CD4-positive, alpha-beta memory T cell (primary cell): ENCODE results near the gene SMIM26. TPM values are rescaled to one million over a fixed set of nuclear protein-coding genes. Genes with fewer than 3 reads are reported as not detected.
A peak's percentile ranks its signal among the peaks of the same experiment; 100 is the strongest.

Experiments used
- CTCF ChIA-PET: fragments of 350-600 bp; sonication (Branson Sonifier 250); formaldehyde crosslinking; loops from one replicate; lab custom pipeline; 2021; ENCODE audit warnings: inconsistent platforms; ENCODE audit not compliant: partially characterized antibody; lab: Charles Lee
- POLR2A ChIA-PET: fragments of 350-600 bp; sonication (Branson Sonifier 250); formaldehyde crosslinking; loops from one replicate; lab custom pipeline; 2021; ENCODE audit not compliant: partially characterized antibody; lab: Charles Lee
- DNase-seq, 5 donors: peaks; one replicate each; pipeline versions ENCODE4 v3.0.0 to v3.0.0-alpha.2; 2020 to 2022; ENCODE audit warnings: mixed read lengths in 1 of 5
- H3K27ac ChIP-seq: one replicate; pipeline ENCODE4 v1.7.0; 2013; ENCODE audit warnings: low read depth, low read length
- H3K27me3 ChIP-seq: 2 replicates; pipeline ENCODE4 v1.7.0; 2013; ENCODE audit warnings: mild to moderate bottlenecking, low read length, moderate library complexity; ENCODE audit not compliant: insufficient read depth
- H3K36me3 ChIP-seq: 2 replicates; pipeline ENCODE4 v1.7.0; 2013; ENCODE audit warnings: mild to moderate bottlenecking, low read length, moderate library complexity; ENCODE audit not compliant: insufficient read depth
- H3K4me1 ChIP-seq: 2 replicates; pipeline ENCODE4 v1.7.0; 2013; ENCODE audit warnings: mild to moderate bottlenecking, low read length, moderate library complexity; ENCODE audit not compliant: insufficient read depth
- H3K4me3 ChIP-seq, 2 donors: one replicate each; pipeline ENCODE4 v1.7.0; 2013; ENCODE audit warnings: low read length in 2 of 2, mild to moderate bottlenecking in 1 of 2
- H3K9me3 ChIP-seq, 2 donors: one replicate each; pipeline ENCODE4 v1.7.0; 2013; ENCODE audit warnings: low read length in 2 of 2, control low read depth in 1 of 2; ENCODE audit not compliant: control insufficient read depth in 1 of 2
- H3K27ac Mint-ChIP-seq, 7 donors: one replicate each; pipeline ENCODE4 v1.8.0; 2020 to 2021; ENCODE audit warnings: mixed read lengths in 7 of 7, mild to moderate bottlenecking in 6 of 7, inconsistent platforms in 3 of 7, moderate library complexity in 3 of 7
- H3K27me3 Mint-ChIP-seq, 2 donors: one replicate each; pipeline ENCODE4 v1.8.0; 2020 to 2021; ENCODE audit warnings: mixed read lengths in 2 of 2
- H3K36me3 Mint-ChIP-seq, 2 donors: one replicate each; pipeline ENCODE4 v1.8.0; 2020 to 2021; ENCODE audit warnings: mixed read lengths in 2 of 2, inconsistent platforms in 1 of 2, mild to moderate bottlenecking in 1 of 2
- H3K4me1 Mint-ChIP-seq, 4 donors: one replicate each; pipeline ENCODE4 v1.8.0; 2020 to 2021; ENCODE audit warnings: mixed read lengths in 4 of 4, mild to moderate bottlenecking in 1 of 4
- H3K4me3 Mint-ChIP-seq, 8 donors: one replicate each; pipeline ENCODE4 v1.8.0; 2020 to 2021; ENCODE audit warnings: mixed read lengths in 8 of 8, mild to moderate bottlenecking in 7 of 8, moderate library complexity in 6 of 8, inconsistent platforms in 3 of 8
- H3K9me3 Mint-ChIP-seq, 8 donors: one replicate each; pipeline ENCODE4 v1.8.0; 2020 to 2021; ENCODE audit warnings: mixed read lengths in 8 of 8, mild to moderate bottlenecking in 5 of 8, inconsistent platforms in 3 of 8, moderate library complexity in 1 of 8
- intact Hi-C: fragments of 100-400 bp; cut with micrococcal nuclease; formaldehyde crosslinking; loops from one replicate; pipeline ENCODE4 v1.15.1; 2023
- polyA plus RNA-seq, 2 donors: library from polyadenylated mRNA; unstranded; fragments of 300-500 nt; fragmentation: Illumina TruSeq; gene quantifications; one replicate each; pipeline ENCODE4 v1.2.3, GENCODE V29; 2021
- total RNA-seq, 2 experiments: library from RNA; stranded (reverse); gene quantifications; one replicate each; pipeline ENCODE4 v1.2.3, GENCODE V29; 2021

Gene SMIM26
- total and polyA plus RNA-seq, 4 experiments from 2014 or later: 60.2 to 233 (median 125) TPM

DNA sequence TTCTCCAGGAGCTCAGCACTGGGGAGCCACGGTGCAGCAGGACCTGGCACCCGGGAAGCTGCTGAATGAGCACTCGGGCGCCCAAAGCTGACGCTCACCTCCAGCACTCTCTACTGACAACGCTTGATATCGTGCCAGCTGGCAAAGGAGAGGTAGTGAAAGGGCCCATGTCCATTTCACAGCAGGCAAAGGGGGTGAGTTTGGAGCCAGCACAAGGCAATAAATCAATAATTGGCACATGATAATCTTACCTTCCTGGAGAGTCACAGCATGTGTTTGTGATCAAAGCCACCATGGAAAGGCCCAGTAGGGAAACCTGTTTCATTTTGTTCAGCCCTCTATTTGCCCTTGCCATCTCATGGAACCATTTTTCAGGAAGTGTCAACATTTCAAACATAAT is 23.3 kb upstream of the SMIM26 start:
- no peak overlapping the region for H3K4me3 Mint-ChIP-seq
- H3K9me3 Mint-ChIP-seq: no peaks in the 10 kb centered on the region
- H3K9me3 ChIP-seq: no peaks in the 10 kb centered on the region
- no peak overlapping the region for H3K27ac ChIP-seq
- no peaks in the 10 kb centered on the region for H3K4me1 ChIP-seq
- no peak overlapping the region for H3K4me3 ChIP-seq
- intact Hi-C loops: no loop called here
- peaks cover 52 to 74% of the 10 kb centered on the region in 2 donors for H3K36me3 Mint-ChIP-seq
- POLR2A ChIA-PET: no interaction called here
- peak overlapping the region in 1 of 7 donors; percentile 7 for H3K27ac Mint-ChIP-seq
- H3K4me1 Mint-ChIP-seq: peaks cover 0 to 2% (median 0%) of the 10 kb centered on the region in 4 donors
- DNase-seq: no peak
- H3K36me3 ChIP-seq: peaks cover 49% of the 10 kb centered on the region
- no peaks in the 10 kb centered on the region for H3K27me3 Mint-ChIP-seq
- no peaks in the 10 kb centered on the region for H3K27me3 ChIP-seq
- CTCF ChIA-PET: no interaction called here

DNA sequence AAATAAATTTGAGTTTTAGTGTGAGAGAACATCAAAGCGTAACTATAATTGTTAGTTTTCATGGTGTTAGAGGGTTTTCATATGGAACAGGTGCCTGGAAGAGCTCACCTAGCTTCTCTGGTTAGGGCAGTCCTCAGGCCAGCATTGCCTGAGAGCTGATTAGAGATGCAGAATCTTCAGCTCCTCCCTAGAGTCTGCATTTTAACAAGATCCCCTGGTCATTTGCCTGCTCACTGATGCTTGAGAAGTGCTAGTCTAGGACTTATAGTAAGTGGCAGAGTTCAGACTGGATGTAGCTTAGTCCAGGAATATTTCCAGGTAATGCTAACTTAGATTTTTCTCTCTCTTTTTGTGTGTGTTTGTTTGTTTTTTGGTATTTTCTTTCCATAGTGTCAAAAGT is 21.7 kb upstream of the SMIM26 start:
- Mint-ChIP-seq H3K4me3 (no peak overlapping the region), H3K27ac (peak overlapping the region in 3 of 7 donors; percentile 14 to 77 (median 77)), H3K36me3 (peaks cover 46 to 74% of the 10 kb centered on the region in 2 donors), H3K4me1 (no peaks in the 10 kb centered on the region), H3K27me3 (no peaks in the 10 kb centered on the region), H3K9me3 (no peaks in the 10 kb centered on the region)
- POLR2A ChIA-PET: no interaction called here
- CTCF ChIA-PET: no interaction called here
- no peak for DNase-seq
- no peaks in the 10 kb centered on the region for H3K9me3 ChIP-seq
- H3K4me1 ChIP-seq: no peaks in the 10 kb centered on the region
- H3K27me3 ChIP-seq: no peaks in the 10 kb centered on the region
- H3K27ac ChIP-seq: no peak overlapping the region
- no peak overlapping the region for H3K4me3 ChIP-seq
- intact Hi-C loops: no loop called here
- H3K36me3 ChIP-seq: peaks cover 49% of the 10 kb centered on the region

DNA sequence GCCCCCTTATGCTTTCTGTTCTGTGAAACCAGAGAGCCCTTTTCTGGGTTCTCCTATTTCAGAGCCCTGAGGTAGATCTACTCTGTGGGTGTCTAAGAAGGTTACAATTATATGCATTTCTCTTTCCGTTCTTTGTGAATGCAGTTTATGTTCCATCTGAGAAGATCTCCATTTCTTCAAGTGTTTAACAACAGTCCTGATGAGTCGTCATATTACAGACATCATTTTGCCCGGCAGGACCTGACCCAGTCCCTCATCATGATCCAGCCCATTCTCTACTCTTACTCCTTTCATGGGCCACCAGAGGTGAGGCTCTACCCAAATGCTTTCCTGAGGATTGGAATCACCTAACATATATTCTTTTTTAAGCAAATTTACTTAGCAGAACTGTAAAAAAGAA is 18.8 kb upstream of the SMIM26 start:
- Histone ChIP-seq H3K36me3 (peaks cover 46% of the 10 kb centered on the region), H3K27ac (no peak overlapping the region), H3K4me1 (no peaks in the 10 kb centered on the region), H3K27me3 (no peaks in the 10 kb centered on the region), H3K4me3 (no peak overlapping the region), H3K9me3 (no peaks in the 10 kb centered on the region)
- intact Hi-C loops: no loop called here
- ChIA-PET CTCF (interaction anchor here (1.0 kb wide), 1 partner anchor 900 kb away, joined by 3 read pairs; no protein-coding TSS in a partner anchor), POLR2A (interaction anchor here (0.6 kb wide), 1 partner anchor 36 kb away, joined by 3 read pairs; no protein-coding TSS in a partner anchor)
- peaks cover 36 to 67% of the 10 kb centered on the region in 2 donors for H3K36me3 Mint-ChIP-seq
- H3K27me3 Mint-ChIP-seq: no peaks in the 10 kb centered on the region
- peak overlapping the region in 2 of 7 donors; percentile 10 to 70 for H3K27ac Mint-ChIP-seq
- no peaks in the 10 kb centered on the region for H3K4me1 Mint-ChIP-seq
- no peak overlapping the region for H3K4me3 Mint-ChIP-seq
- no peaks in the 10 kb centered on the region for H3K9me3 Mint-ChIP-seq
- DNase-seq: no peak

DNA sequence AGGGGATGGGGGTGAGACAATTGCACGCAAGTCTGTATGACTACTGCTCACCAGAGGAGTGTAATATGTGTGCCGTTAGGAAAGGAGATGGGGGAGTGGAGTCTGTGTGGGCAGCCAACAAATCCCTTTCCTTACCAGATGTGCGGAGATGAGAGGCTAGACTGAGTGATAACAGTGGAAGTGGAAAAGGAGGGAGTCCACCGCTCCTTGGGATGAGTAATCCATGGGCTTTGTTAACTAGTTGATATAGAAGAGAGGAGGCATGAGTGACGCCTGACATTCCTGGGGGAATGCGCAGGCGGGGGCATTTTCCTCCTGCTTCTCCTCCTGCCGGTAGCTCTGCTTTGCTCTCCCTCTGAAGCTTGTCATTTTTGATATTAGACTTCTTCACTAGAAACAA is 13.5 kb upstream of the SMIM26 start:
- no peak overlapping the region for H3K27ac ChIP-seq
- Mint-ChIP-seq H3K27me3 (no peaks in the 10 kb centered on the region), H3K4me1 (no peaks in the 10 kb centered on the region), H3K36me3 (peaks cover 48 to 67% of the 10 kb centered on the region in 2 donors), H3K9me3 (peaks cover 0 to 3% (median 0%) of the 10 kb centered on the region in 8 donors), H3K4me3 (no peak overlapping the region), H3K27ac (no peak overlapping the region)
- no peaks in the 10 kb centered on the region for H3K4me1 ChIP-seq
- H3K4me3 ChIP-seq: no peak overlapping the region
- no peaks in the 10 kb centered on the region for H3K9me3 ChIP-seq
- POLR2A ChIA-PET: no interaction called here
- intact Hi-C loops: no loop called here
- no peak for DNase-seq
- no peaks in the 10 kb centered on the region for H3K27me3 ChIP-seq
- CTCF ChIA-PET: no interaction called here
- peaks cover 46% of the 10 kb centered on the region for H3K36me3 ChIP-seq

DNA sequence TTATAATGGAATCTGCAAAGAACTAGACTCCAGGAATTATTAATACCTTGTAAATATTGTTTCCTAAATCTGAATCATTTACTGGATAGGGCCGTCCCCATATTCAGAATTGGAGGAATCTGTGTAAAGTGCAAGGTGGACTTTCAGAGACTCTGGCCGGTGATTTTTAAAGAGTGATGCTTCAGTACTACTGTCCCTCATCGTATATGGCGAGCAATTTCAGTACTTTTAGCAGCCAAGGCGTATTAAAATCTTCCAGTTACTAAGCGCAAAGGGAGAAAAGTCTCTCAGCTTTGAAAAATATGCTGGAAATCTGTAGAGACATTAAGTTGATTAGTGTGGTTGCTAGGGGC is 483 bp downstream of the SMIM26 start:
- no peaks in the 10 kb centered on the region for H3K9me3 ChIP-seq
- DNase-seq: no peak
- H3K27ac ChIP-seq: peak overlapping the region; percentile 96
- peaks cover 13% of the 10 kb centered on the region for H3K4me1 ChIP-seq
- Mint-ChIP-seq H3K36me3 (peaks cover 25 to 35% of the 10 kb centered on the region in 2 donors), H3K27me3 (no peaks in the 10 kb centered on the region), H3K4me3 (peak overlapping the region; percentile 94 to 99 (median 97)), H3K9me3 (peaks cover 0 to 4% (median under 1%) of the 10 kb centered on the region in 8 donors), H3K4me1 (peaks cover 11 to 34% (median 14%) of the 10 kb centered on the region in 4 donors), H3K27ac (peak overlapping the region; percentile 93 to 100 (median 99))
- peak overlapping the region; percentile 77 to 78 for H3K4me3 ChIP-seq
- no peaks in the 10 kb centered on the region for H3K27me3 ChIP-seq
- intact Hi-C loops: loop anchor here (1.0 to 10.0 kb wide), 7 partner anchors 20 to 599 kb away; partner anchors contain the start of genes DZANK1, KAT14, PET117 and POLR3F
- POLR2A ChIA-PET: interaction anchor here (1.1 to 6.7 kb wide), 6 partner anchors 21 to 1485 kb away, joined by 3 to 63 read pairs (median 6); partner anchors contain the start of genes CFAP61, CRNKL1, DTD1 and RBBP9
- peaks cover 6% of the 10 kb centered on the region for H3K36me3 ChIP-seq
- CTCF ChIA-PET: no interaction called here

DNA sequence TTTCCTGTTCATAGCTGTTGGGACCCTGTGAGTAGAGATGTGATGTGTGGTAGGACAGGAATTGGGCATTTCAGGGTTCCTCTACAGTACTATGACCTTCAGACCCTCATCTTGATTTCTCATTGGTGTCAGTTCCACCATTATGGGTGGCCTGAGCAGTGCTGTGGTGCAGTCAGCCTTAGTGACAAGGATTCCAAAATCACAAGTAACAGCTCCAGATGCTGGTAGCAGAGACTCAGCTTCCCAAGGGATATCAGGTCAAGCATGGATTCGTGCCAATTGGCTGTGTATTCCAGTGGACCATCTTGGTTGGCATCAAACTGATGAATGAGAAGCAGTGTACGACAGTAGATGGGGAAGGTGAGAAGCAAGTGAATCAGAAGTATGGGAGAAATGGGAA is 3.8 kb downstream of the SMIM26 start:
- peaks cover 23 to 33% of the 10 kb centered on the region in 2 donors for H3K36me3 Mint-ChIP-seq
- H3K27me3 Mint-ChIP-seq: no peaks in the 10 kb centered on the region
- H3K4me3 Mint-ChIP-seq: peak overlapping the region in 1 of 8 donors; percentile 17
- intact Hi-C loops: no loop called here
- Histone ChIP-seq H3K9me3 (no peaks in the 10 kb centered on the region), H3K36me3 (peaks cover 6% of the 10 kb centered on the region), H3K27ac (no peak overlapping the region), H3K27me3 (no peaks in the 10 kb centered on the region), H3K4me1 (peaks cover 13% of the 10 kb centered on the region), H3K4me3 (no peak overlapping the region)
- H3K27ac Mint-ChIP-seq: peak overlapping the region in 5 of 7 donors; percentile 18 to 85 (median 58)
- no peak for DNase-seq
- peaks cover 11 to 34% (median 14%) of the 10 kb centered on the region in 4 donors for H3K4me1 Mint-ChIP-seq
- CTCF ChIA-PET: no interaction called here
- POLR2A ChIA-PET: interaction anchor here (1.8 kb wide), 1 partner anchor 64 kb away, joined by 5 read pairs; the partner anchor contains the start of gene SEC23B
- peaks cover 0 to 4% (median under 1%) of the 10 kb centered on the region in 8 donors for H3K9me3 Mint-ChIP-seq

DNA sequence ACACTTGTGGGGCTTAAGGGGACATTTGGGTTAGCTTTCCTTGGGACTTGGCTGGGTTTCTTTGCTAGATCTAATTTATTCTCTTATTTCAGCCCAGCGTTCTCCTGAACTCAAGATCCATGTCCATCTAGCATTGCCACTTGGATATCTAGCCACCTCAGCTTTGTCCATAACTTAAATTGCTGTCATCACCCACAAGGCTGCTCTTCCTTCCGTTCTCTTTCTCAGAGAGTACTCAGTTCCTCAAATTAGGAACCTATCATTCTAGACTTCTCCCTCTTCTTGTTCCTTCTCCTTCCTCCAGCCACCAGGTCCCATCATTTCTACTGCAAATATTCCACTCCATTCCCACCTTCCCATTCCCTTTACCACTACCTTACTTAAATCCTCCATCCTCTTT is 4.3 kb downstream of the SMIM26 start:
- Mint-ChIP-seq H3K4me1 (peaks cover 8 to 31% (median 13%) of the 10 kb centered on the region in 4 donors), H3K27me3 (no peaks in the 10 kb centered on the region), H3K4me3 (no peak overlapping the region), H3K9me3 (peaks cover 0 to 4% (median under 1%) of the 10 kb centered on the region in 8 donors), H3K27ac (peak overlapping the region in 2 of 7 donors; percentile 1 to 87), H3K36me3 (peaks cover 23 to 33% of the 10 kb centered on the region in 2 donors)
- CTCF ChIA-PET: no interaction called here
- no peak for DNase-seq
- H3K36me3 ChIP-seq: peaks cover 6% of the 10 kb centered on the region
- H3K27ac ChIP-seq: no peak overlapping the region
- no peaks in the 10 kb centered on the region for H3K9me3 ChIP-seq
- POLR2A ChIA-PET: interaction anchor here (1.8 kb wide), 1 partner anchor 64 kb away, joined by 5 read pairs; the partner anchor contains the start of gene SEC23B
- intact Hi-C loops: no loop called here
- no peaks in the 10 kb centered on the region for H3K27me3 ChIP-seq
- peaks cover 9% of the 10 kb centered on the region for H3K4me1 ChIP-seq
- H3K4me3 ChIP-seq: no peak overlapping the region
